IPS-15b (cell line): ENCODE data around the gene HK1.

Source experiments
- H3K27me3 ChIP-seq: one replicate; pipeline ENCODE4 v1.6.1; 2013; ENCODE audit warnings: low read length; ENCODE audit not compliant: control insufficient read depth, insufficient read depth
- H3K36me3 ChIP-seq: one replicate; pipeline ENCODE4 v1.6.1; 2013; ENCODE audit warnings: low read length; ENCODE audit not compliant: control insufficient read depth, insufficient read depth
- H3K4me1 ChIP-seq: one replicate; pipeline ENCODE4 v1.6.1; 2013; ENCODE audit warnings: mild to moderate bottlenecking, low read length; ENCODE audit not compliant: control insufficient read depth, insufficient read depth
- H3K4me3 ChIP-seq: one replicate; pipeline ENCODE4 v1.5.1; 2013; ENCODE audit warnings: low read depth, low read length
- H3K9ac ChIP-seq: one replicate; pipeline ENCODE4 v1.6.1; 2013; ENCODE audit warnings: low read depth, mild to moderate bottlenecking, low read length
- H3K9me3 ChIP-seq: one replicate; pipeline ENCODE4 v1.6.1; 2013; ENCODE audit warnings: mild to moderate bottlenecking, low read length; ENCODE audit not compliant: control insufficient read depth, insufficient read depth

HK1 gene

GRCh38 chr10:69356187-69356586 is 77.9 kb downstream of the HK1 start:
- H3K4me3 ChIP-seq, result no peak overlapping the region
- no peak overlapping the region for H3K9ac ChIP-seq
- peaks cover 3% of the 10 kb centered on the region for H3K4me1 ChIP-seq
- no peaks in the 10 kb centered on the region for H3K9me3 ChIP-seq
- no peaks in the 10 kb centered on the region for H3K27me3 ChIP-seq
- H3K36me3 ChIP-seq, result peaks cover 7% of the 10 kb centered on the region

GRCh38 chr10:69358148-69358795 is 80.0 kb downstream of the HK1 start:
- Histone ChIP-seq H3K4me3 (no peak overlapping the region), H3K36me3 (peaks cover 7% of the 10 kb centered on the region), H3K9me3 (no peaks in the 10 kb centered on the region), H3K27me3 (no peaks in the 10 kb centered on the region), H3K4me1 (no peaks in the 10 kb centered on the region), H3K9ac (no peak overlapping the region)

- no peaks in the 10 kb centered on the region for H3K4me1 ChIP-seq
- H3K27me3 ChIP-seq, result no peaks in the 10 kb centered on the region
- peaks cover 7% of the 10 kb centered on the region for H3K36me3 ChIP-seq
- no peak overlapping the region for H3K4me3 ChIP-seq
- H3K9ac ChIP-seq, result no peak overlapping the region
- H3K9me3 ChIP-seq, result no peaks in the 10 kb centered on the region
These were observed 80.9 kb downstream of the HK1 start for GRCh38 chr10:69359148-69359547.

GRCh38 chr10:69359594-69359993 is 81.3 kb downstream of the HK1 start:
- Histone ChIP-seq H3K4me1 (no peaks in the 10 kb centered on the region), H3K4me3 (no peak overlapping the region), H3K36me3 (peaks cover 8% of the 10 kb centered on the region), H3K9ac (no peak overlapping the region), H3K9me3 (no peaks in the 10 kb centered on the region), H3K27me3 (no peaks in the 10 kb centered on the region)

- Histone ChIP-seq H3K36me3 (peaks cover 10% of the 10 kb centered on the region), H3K9ac (no peak overlapping the region), H3K9me3 (no peaks in the 10 kb centered on the region), H3K4me3 (no peak overlapping the region), H3K27me3 (no peaks in the 10 kb centered on the region), H3K4me1 (no peaks in the 10 kb centered on the region)
These were observed 82.4 kb downstream of the HK1 start for GRCh38 chr10:69360485-69361302.

- no peak overlapping the region for H3K4me3 ChIP-seq
- H3K9ac ChIP-seq, result no peak overlapping the region
- no peaks in the 10 kb centered on the region for H3K9me3 ChIP-seq
- H3K27me3 ChIP-seq, result no peaks in the 10 kb centered on the region
- no peaks in the 10 kb centered on the region for H3K4me1 ChIP-seq
- H3K36me3 ChIP-seq, result peaks cover 15% of the 10 kb centered on the region
These were observed 83.0 kb downstream of the HK1 start for GRCh38 chr10:69361303-69361614.

- Histone ChIP-seq H3K9me3 (no peaks in the 10 kb centered on the region), H3K4me1 (no peaks in the 10 kb centered on the region), H3K9ac (no peak overlapping the region), H3K36me3 (peaks cover 15% of the 10 kb centered on the region), H3K4me3 (no peak overlapping the region), H3K27me3 (no peaks in the 10 kb centered on the region)
These were observed 84.2 kb downstream of the HK1 start for GRCh38 chr10:69362471-69362954.

- Histone ChIP-seq H3K9ac (no peak overlapping the region), H3K4me1 (no peaks in the 10 kb centered on the region), H3K4me3 (no peak overlapping the region), H3K27me3 (no peaks in the 10 kb centered on the region), H3K9me3 (no peaks in the 10 kb centered on the region), H3K36me3 (peaks cover 19% of the 10 kb centered on the region)
These were observed 85.4 kb downstream of the HK1 start for GRCh38 chr10:69363666-69364065.

- H3K4me3 ChIP-seq, result no peak overlapping the region
- H3K9ac ChIP-seq, result no peak overlapping the region
- H3K4me1 ChIP-seq, result no peaks in the 10 kb centered on the region
- H3K27me3 ChIP-seq, result no peaks in the 10 kb centered on the region
- H3K36me3 ChIP-seq, result peaks cover 26% of the 10 kb centered on the region
- H3K9me3 ChIP-seq, result no peaks in the 10 kb centered on the region
These were observed 86.1 kb downstream of the HK1 start for GRCh38 chr10:69364232-69364940.

GRCh38 chr10:69366738-69367137 is 88.4 kb downstream of the HK1 start:
- no peak overlapping the region for H3K9ac ChIP-seq
- H3K36me3 ChIP-seq, result peaks cover 27% of the 10 kb centered on the region

GRCh38 chr10:69367469-69367868 is 89.2 kb downstream of the HK1 start:
- H3K9me3 ChIP-seq, result no peaks in the 10 kb centered on the region
- no peaks in the 10 kb centered on the region for H3K27me3 ChIP-seq
- peaks cover 27% of the 10 kb centered on the region for H3K36me3 ChIP-seq
- H3K9ac ChIP-seq, result no peak overlapping the region
- no peaks in the 10 kb centered on the region for H3K4me1 ChIP-seq
- H3K4me3 ChIP-seq, result no peak overlapping the region

More at GRCh38 chr10:69366738-69367137, 88.4 kb downstream of the HK1 start:
- Histone ChIP-seq H3K4me3 (no peak overlapping the region), H3K4me1 (no peaks in the 10 kb centered on the region), H3K27me3 (no peaks in the 10 kb centered on the region), H3K9me3 (no peaks in the 10 kb centered on the region)
